H9 (cell line): ENCODE data around the gene NAA35. TPM values are rescaled to one million over a fixed set of nuclear protein-coding genes. Genes with fewer than 3 reads are reported as not detected.

Experiments
- DNase-seq: peaks from one replicate; pipeline ENCODE4 v3.0.0-alpha.2; 2017
- H2AFZ ChIP-seq: one replicate; pipeline ENCODE4 v1.6.1; 2013; ENCODE audit warnings: mild to moderate bottlenecking, low read length, control low read depth, moderate library complexity
- H2AK5ac ChIP-seq: 2 replicates; pipeline ENCODE4 v1.6.1; 2013; ENCODE audit warnings: low read length, control low read depth, mixed read lengths; ENCODE audit not compliant: insufficient read length
- H2BK120ac ChIP-seq: one replicate; pipeline ENCODE4 v1.6.1; 2013; ENCODE audit warnings: low read depth, mild to moderate bottlenecking, low read length, control low read depth, inconsistent platforms; ENCODE audit not compliant: poor library complexity, severe bottlenecking
- H2BK12ac ChIP-seq: 2 replicates; pipeline ENCODE4 v1.6.1; 2013; ENCODE audit warnings: low read length, control low read depth, mixed read lengths, low read depth; ENCODE audit not compliant: insufficient read length
- H2BK15ac ChIP-seq: 2 replicates; pipeline ENCODE4 v1.6.1; 2013; ENCODE audit warnings: low read depth, low read length, control low read depth
- H2BK20ac ChIP-seq: one replicate; pipeline ENCODE4 v1.6.1; 2013; ENCODE audit warnings: low read depth, mild to moderate bottlenecking, low read length, control low read depth, inconsistent platforms; ENCODE audit not compliant: poor library complexity, severe bottlenecking
- H2BK5ac ChIP-seq: 2 replicates; pipeline ENCODE4 v1.6.1; 2013; ENCODE audit warnings: low read length, control low read depth, mixed read lengths; ENCODE audit not compliant: insufficient read length
- H3K14ac ChIP-seq: 2 replicates; pipeline ENCODE4 v1.6.1; 2013; ENCODE audit warnings: low read length, control low read depth; ENCODE audit not compliant: insufficient read depth
- H3K18ac ChIP-seq: 2 replicates; pipeline ENCODE4 v1.6.1; 2013; ENCODE audit warnings: low read depth, mild to moderate bottlenecking, mixed read lengths, low read length, control low read depth; ENCODE audit not compliant: insufficient read length
- H3K23ac ChIP-seq: 2 replicates; pipeline ENCODE4 v1.6.1; 2013; ENCODE audit warnings: low read length, control low read depth, mixed read lengths, low read depth; ENCODE audit not compliant: insufficient read length
- H3K23me2 ChIP-seq: 2 replicates; pipeline ENCODE4 v1.6.1; 2013; ENCODE audit warnings: low read depth, mild to moderate bottlenecking, mixed read lengths, low read length, control low read depth; ENCODE audit not compliant: insufficient read length, poor library complexity, severe bottlenecking
- H3K27ac ChIP-seq: 2 replicates; pipeline ENCODE4 v1.5.1; 2013; ENCODE audit warnings: low read length, control low read depth, mixed read lengths, low read depth; ENCODE audit not compliant: insufficient read length
- H3K27me3 ChIP-seq: 2 replicates; pipeline ENCODE4 v1.6.1; 2013; ENCODE audit warnings: low read length, control low read depth, inconsistent platforms; ENCODE audit not compliant: insufficient read depth
- H3K4ac ChIP-seq: 2 replicates; pipeline ENCODE4 v1.6.1; 2013; ENCODE audit warnings: low read depth, mild to moderate bottlenecking, control low read depth, inconsistent platforms, low read length, moderate library complexity
- H3K4me1 ChIP-seq: 2 replicates; pipeline ENCODE4 v1.6.1; 2013; ENCODE audit warnings: low read length, control low read depth, inconsistent platforms; ENCODE audit not compliant: insufficient read depth
- H3K4me2 ChIP-seq: 2 replicates; pipeline ENCODE4 v1.6.1; 2013; ENCODE audit warnings: low read length, control low read depth, mixed read lengths; ENCODE audit not compliant: insufficient read length, insufficient read depth
- H3K56ac ChIP-seq: 2 replicates; pipeline ENCODE4 v1.6.1; 2013; ENCODE audit warnings: low read depth, mild to moderate bottlenecking, mixed read lengths, low read length, control low read depth; ENCODE audit not compliant: insufficient read length
- H3K79me1 ChIP-seq: 2 replicates; pipeline ENCODE4 v1.6.1; 2013; ENCODE audit warnings: low read depth, mild to moderate bottlenecking, moderate library complexity, low read length, control low read depth, inconsistent platforms; ENCODE audit not compliant: insufficient read depth, poor library complexity, severe bottlenecking
- H3K79me2 ChIP-seq: 2 replicates; pipeline ENCODE4 v1.6.1; 2013; ENCODE audit warnings: low read length, control low read depth, inconsistent platforms; ENCODE audit not compliant: insufficient read depth
- H3K9ac ChIP-seq: 2 replicates; pipeline ENCODE4 v1.6.1; 2013; ENCODE audit warnings: low read length, control low read depth, mixed read lengths; ENCODE audit not compliant: insufficient read length; ENCODE audit errors: extremely low read depth
- H3K9me3 ChIP-seq: one replicate; pipeline ENCODE4 v1.6.1; 2013; ENCODE audit warnings: low read depth, low read length, inconsistent platforms; ENCODE audit not compliant: control insufficient read depth
- H3T11ph ChIP-seq: one replicate; pipeline ENCODE4 v1.6.1; 2013; ENCODE audit warnings: mild to moderate bottlenecking, low read length, control low read depth, inconsistent platforms
- H4K20me1 ChIP-seq: one replicate; pipeline ENCODE4 v1.6.1; 2013; ENCODE audit not compliant: control insufficient read depth, insufficient read length, insufficient read depth
- H4K5ac ChIP-seq: 2 replicates; pipeline ENCODE4 v1.6.1; 2013; ENCODE audit warnings: low read depth, mild to moderate bottlenecking, mixed read lengths, low read length, control low read depth; ENCODE audit not compliant: insufficient read length
- H4K8ac ChIP-seq: replicated peaks from 2 replicates; pipeline ENCODE4 v1.6.1; 2013; ENCODE audit warnings: low read length, control low read depth, mixed read lengths, low read depth; ENCODE audit not compliant: insufficient read length
- H4K91ac ChIP-seq: 2 replicates; pipeline ENCODE4 v1.6.1; 2013; ENCODE audit warnings: low read depth, mild to moderate bottlenecking, moderate library complexity, mixed read lengths, low read length, control low read depth; ENCODE audit not compliant: insufficient read length
- H3K27ac Mint-ChIP-seq, 3 experiments: 2 replicates in 2 of 3; 3 replicates in 1 of 3; pipeline ENCODE4 v1.8.0; 2020 to 2021; ENCODE audit warnings: mixed read lengths in 3 of 3, mild to moderate bottlenecking in 1 of 3, moderate library complexity in 1 of 3
- H3K27me3 Mint-ChIP-seq: 2 replicates; pipeline ENCODE4 v1.8.0; 2021; ENCODE audit warnings: low read depth, mild to moderate bottlenecking, moderate library complexity, mixed read lengths
- H3K36me3 Mint-ChIP-seq, 3 experiments: 2 replicates in 2 of 3; 3 replicates in 1 of 3; pipeline ENCODE4 v1.8.0; 2020 to 2021; ENCODE audit warnings: low read depth in 3 of 3, mixed read lengths in 3 of 3; ENCODE audit not compliant: insufficient read depth in 1 of 3
- H3K4me1 Mint-ChIP-seq, 2 experiments: 2 replicates each; pipeline ENCODE4 v1.8.0; 2020; ENCODE audit warnings: mixed read lengths in 2 of 2
- H3K4me3 Mint-ChIP-seq, 2 experiments: 2 replicates in 1 of 2; 3 replicates in 1 of 2; pipeline ENCODE4 v1.8.0; 2020 to 2021; ENCODE audit warnings: mild to moderate bottlenecking in 2 of 2, mixed read lengths in 2 of 2, moderate library complexity in 1 of 2
- H3K9me3 Mint-ChIP-seq, 2 experiments: 2 replicates in 1 of 2; 3 replicates in 1 of 2; pipeline ENCODE4 v1.8.0; 2020; ENCODE audit warnings: mild to moderate bottlenecking in 2 of 2, mixed read lengths in 2 of 2, moderate library complexity in 1 of 2
- WGBS: extraction: QIAGEN DNeasy Blood & Tissue Kit; methylation state at CpG from one replicate; pipeline ENCODE4 v1.1.7; 2013; ENCODE audit warnings: missing lambda C conversion rate, low lambda C conversion rate, mixed read lengths; ENCODE audit not compliant: insufficient read length; ENCODE audit errors: extremely low coverage; 5-methylcytosine and 5-hydroxymethylcytosine counted together
- total RNA-seq: library from RNA; stranded (reverse); gene quantifications from 2 replicates; pipeline ENCODE4 v1.2.1, GENCODE V29; 2021
- TF ChIP-seq, protein P1 (sequence below): fragments of 200-600 bp; sonication (generic); conservative IDR thresholded peaks from 3 replicates; pipeline ENCODE4 v1.8.0; 2021; ENCODE audit warnings: antibody characterized with exemption, mild to moderate bottlenecking

NAA35 gene
- total RNA-seq, 1 experiment from 2014 or later: 38.6 TPM

DNA sequence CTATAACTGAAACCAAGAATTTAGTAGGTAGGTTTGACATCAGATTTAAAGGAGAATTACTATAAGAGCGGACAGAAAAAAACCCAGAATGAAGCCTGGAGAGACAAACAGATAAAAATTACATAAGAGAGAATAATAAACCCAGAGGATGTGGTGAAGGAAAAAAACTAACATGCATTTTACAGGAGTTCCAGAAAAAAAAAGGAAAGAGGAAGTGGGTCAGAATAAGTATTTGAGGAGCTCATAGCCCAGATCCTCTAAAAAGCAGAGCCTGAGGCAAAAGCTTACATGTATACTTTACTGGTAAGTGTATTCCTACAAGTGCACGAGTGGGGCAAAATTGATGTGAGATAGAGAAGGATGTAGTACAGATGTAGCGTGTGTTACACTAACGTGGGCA, 43.1 kb upstream of the NAA35 start:
- Mint-ChIP-seq H3K9me3 (peaks cover 0 to 2% of the 10 kb centered on the region in 2 experiments; a peak in 3 of 5 replicates), H3K4me3 (no peak overlapping the region), H3K27ac (no peak overlapping the region), H3K36me3 (no peaks in the 10 kb centered on the region; a peak in 1 of 7 replicates), H3K4me1 (no peaks in the 10 kb centered on the region), H3K27me3 (no peaks in the 10 kb centered on the region)
- Histone ChIP-seq H2BK120ac (no peak overlapping the region), H3K4me1 (no peaks in the 10 kb centered on the region), H2BK15ac (no peak overlapping the region), H2AFZ (no peak overlapping the region), H3K18ac (no peak overlapping the region), H2BK12ac (no peak overlapping the region), H3K27ac (no peak overlapping the region), H3T11ph (no peak overlapping the region), H4K20me1 (no peaks in the 10 kb centered on the region), H3K4me2 (no peak overlapping the region), H4K91ac (no peak overlapping the region), H3K79me1 (no peaks in the 10 kb centered on the region), H3K14ac (no peak overlapping the region), H3K79me2 (no peaks in the 10 kb centered on the region), H2BK5ac (no peak overlapping the region), H2BK20ac (no peak overlapping the region), H3K27me3 (no peaks in the 10 kb centered on the region), H4K5ac (no peak overlapping the region), H4K8ac (no peak overlapping the region), H3K9ac (no peak overlapping the region), H3K9me3 (no peaks in the 10 kb centered on the region), H3K23me2 (no peaks in the 10 kb centered on the region), H3K4ac (no peak overlapping the region), H2AK5ac (no peak overlapping the region), H3K56ac (no peak overlapping the region), H3K23ac (no peak overlapping the region)
- WGBS: no CpG with 5 or more reads among the region's 4 CpGs
- TF ChIP-seq, protein P1, sequence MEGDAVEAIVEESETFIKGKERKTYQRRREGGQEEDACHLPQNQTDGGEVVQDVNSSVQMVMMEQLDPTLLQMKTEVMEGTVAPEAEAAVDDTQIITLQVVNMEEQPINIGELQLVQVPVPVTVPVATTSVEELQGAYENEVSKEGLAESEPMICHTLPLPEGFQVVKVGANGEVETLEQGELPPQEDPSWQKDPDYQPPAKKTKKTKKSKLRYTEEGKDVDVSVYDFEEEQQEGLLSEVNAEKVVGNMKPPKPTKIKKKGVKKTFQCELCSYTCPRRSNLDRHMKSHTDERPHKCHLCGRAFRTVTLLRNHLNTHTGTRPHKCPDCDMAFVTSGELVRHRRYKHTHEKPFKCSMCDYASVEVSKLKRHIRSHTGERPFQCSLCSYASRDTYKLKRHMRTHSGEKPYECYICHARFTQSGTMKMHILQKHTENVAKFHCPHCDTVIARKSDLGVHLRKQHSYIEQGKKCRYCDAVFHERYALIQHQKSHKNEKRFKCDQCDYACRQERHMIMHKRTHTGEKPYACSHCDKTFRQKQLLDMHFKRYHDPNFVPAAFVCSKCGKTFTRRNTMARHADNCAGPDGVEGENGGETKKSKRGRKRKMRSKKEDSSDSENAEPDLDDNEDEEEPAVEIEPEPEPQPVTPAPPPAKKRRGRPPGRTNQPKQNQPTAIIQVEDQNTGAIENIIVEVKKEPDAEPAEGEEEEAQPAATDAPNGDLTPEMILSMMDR: no peak
- no peak for DNase-seq
